HepG2 (cell line): ENCODE results near the gene AADACL4. TPM values are rescaled to one million over a fixed set of nuclear protein-coding genes. Genes with fewer than 3 reads are reported as not detected.

Experiments used
- EED ChIP-seq: sonication (generic); formaldehyde crosslinking; IDR thresholded peaks from 2 replicates; pipeline ENCODE4 v1.5.0; 2020; ENCODE audit warnings: mild to moderate bottlenecking, missing genetic modification reagents
- FIP1L1 ChIP-seq: fragments of 200-400 bp; formaldehyde crosslinking; IDR thresholded peaks from 2 replicates; pipeline ENCODE4 v1.6.1; 2018; ENCODE audit warnings: low read depth, mild to moderate bottlenecking, low read length, moderate library complexity, borderline replicate concordance; ENCODE audit not compliant: insufficient read depth
- FOXK2 ChIP-seq: fragments of 450-650 bp; IDR thresholded peaks from 2 replicates; pipeline ENCODE4 v1.6.1; 2016
- GTF2F1 ChIP-seq: fragments of 150-350 bp; IDR thresholded peaks from 2 replicates; pipeline ENCODE4 v1.6.1; 2014; ENCODE audit warnings: low read length
- IRF2 ChIP-seq: IDR thresholded peaks from 2 replicates; pipeline ENCODE4 v1.6.1; 2018; ENCODE audit warnings: missing genetic modification reagents, missing compliant biosample characterization
- MTA3 ChIP-seq: sonication (generic); formaldehyde crosslinking; IDR thresholded peaks from 2 replicates; pipeline ENCODE4 v1.4.0; 2020; ENCODE audit warnings: missing genetic modification reagents
- NFKB2 ChIP-seq: sonication (generic); formaldehyde crosslinking; IDR thresholded peaks from 2 replicates; pipeline ENCODE4 v1.4.0; 2020; ENCODE audit warnings: missing genetic modification reagents, borderline replicate concordance
- SMAD9 ChIP-seq: sonication (generic); formaldehyde crosslinking; IDR thresholded peaks from 2 replicates; pipeline ENCODE4 v1.5.1; 2020; ENCODE audit warnings: mild to moderate bottlenecking, missing genetic modification reagents
- SNAPC2 ChIP-seq: sonication (generic); formaldehyde crosslinking; IDR thresholded peaks from 2 replicates; pipeline ENCODE4 v1.8.1; 2022; ENCODE audit warnings: mild to moderate bottlenecking, missing genetic modification reagents
- ZKSCAN8 ChIP-seq: IDR thresholded peaks from 2 replicates; pipeline ENCODE4 v1.6.1; 2016; ENCODE audit warnings: borderline replicate concordance, missing genetic modification reagents, missing compliant biosample characterization
- ZNF510 ChIP-seq: sonication (generic); formaldehyde crosslinking; IDR thresholded peaks from 2 replicates; pipeline ENCODE4 v1.4.0; 2020; ENCODE audit warnings: low read depth, mild to moderate bottlenecking, missing genetic modification reagents
- ZNF546 ChIP-seq: sonication (generic); formaldehyde crosslinking; conservative IDR thresholded peaks from 2 replicates; pipeline ENCODE4 v1.8.1; 2023; ENCODE audit warnings: mild to moderate bottlenecking, missing genetic modification reagents
- polyA plus RNA-seq, 8 experiments: library from polyadenylated mRNA; depleted of rRNA in 3 of 8; stranded (reverse) in 7 of 8; unstranded in 1 of 8; fragments of >200 nt; fragmentation: Illumina TruSeq in 4 of 8; extraction: Trizol in 4 of 8; gene quantifications; 2 replicates each; pipeline versions ENCODE4 v1.2.1 to v1.2.3, GENCODE V29; 2011 to 2016; ENCODE audit warnings: low read depth in 4 of 8, missing spikeins in 1 of 8, mixed read lengths in 1 of 8; ENCODE audit not compliant: insufficient read depth in 1 of 8
- total RNA-seq, 5 experiments: library from RNA; depleted of rRNA; stranded (reverse); fragments of >200 nt; fragmentation: Illumina TruSeq; extraction: Trizol; gene quantifications; 2 replicates each; pipeline ENCODE4 v1.2.3, GENCODE V29; 2016; ENCODE audit warnings: low read depth in 1 of 5
- TF ChIP-seq, protein P1 (sequence below): sonication (generic); formaldehyde crosslinking; IDR thresholded peaks from 2 replicates; pipeline ENCODE4 v1.8.0; 2022; ENCODE audit warnings: mild to moderate bottlenecking, missing genetic modification reagents
- TF ChIP-seq, protein P2 (sequence below): sonication (generic); formaldehyde crosslinking; IDR thresholded peaks from 2 replicates; pipeline ENCODE4 v1.5.0; 2020; ENCODE audit warnings: mild to moderate bottlenecking, missing genetic modification reagents, moderate library complexity
- TF ChIP-seq, protein P3 (sequence below): sonication (generic); formaldehyde crosslinking; conservative IDR thresholded peaks from 2 replicates; pipeline ENCODE4 v1.8.0; 2022; ENCODE audit warnings: missing genetic modification reagents
- TF ChIP-seq, protein P4 (sequence below): sonication (generic); formaldehyde crosslinking; IDR thresholded peaks from 2 replicates; pipeline ENCODE4 v1.4.0; 2020; ENCODE audit warnings: missing genetic modification reagents
- TF ChIP-seq, protein P5 (sequence below): sonication (generic); formaldehyde crosslinking; IDR thresholded peaks from 2 replicates; pipeline ENCODE4 v1.5.0; 2020; ENCODE audit warnings: missing genetic modification reagents
- TF ChIP-seq, protein P6 (sequence below): sonication (generic); formaldehyde crosslinking; IDR thresholded peaks from 2 replicates; pipeline ENCODE4 v1.5.1; 2020; ENCODE audit warnings: mild to moderate bottlenecking, missing genetic modification reagents

The AADACL4 gene
- total and polyA plus RNA-seq, 2 of the 13 experiments (the other 11 are each of a cell fraction or from before 2014, with no cell fraction given): not detected

DNA sequence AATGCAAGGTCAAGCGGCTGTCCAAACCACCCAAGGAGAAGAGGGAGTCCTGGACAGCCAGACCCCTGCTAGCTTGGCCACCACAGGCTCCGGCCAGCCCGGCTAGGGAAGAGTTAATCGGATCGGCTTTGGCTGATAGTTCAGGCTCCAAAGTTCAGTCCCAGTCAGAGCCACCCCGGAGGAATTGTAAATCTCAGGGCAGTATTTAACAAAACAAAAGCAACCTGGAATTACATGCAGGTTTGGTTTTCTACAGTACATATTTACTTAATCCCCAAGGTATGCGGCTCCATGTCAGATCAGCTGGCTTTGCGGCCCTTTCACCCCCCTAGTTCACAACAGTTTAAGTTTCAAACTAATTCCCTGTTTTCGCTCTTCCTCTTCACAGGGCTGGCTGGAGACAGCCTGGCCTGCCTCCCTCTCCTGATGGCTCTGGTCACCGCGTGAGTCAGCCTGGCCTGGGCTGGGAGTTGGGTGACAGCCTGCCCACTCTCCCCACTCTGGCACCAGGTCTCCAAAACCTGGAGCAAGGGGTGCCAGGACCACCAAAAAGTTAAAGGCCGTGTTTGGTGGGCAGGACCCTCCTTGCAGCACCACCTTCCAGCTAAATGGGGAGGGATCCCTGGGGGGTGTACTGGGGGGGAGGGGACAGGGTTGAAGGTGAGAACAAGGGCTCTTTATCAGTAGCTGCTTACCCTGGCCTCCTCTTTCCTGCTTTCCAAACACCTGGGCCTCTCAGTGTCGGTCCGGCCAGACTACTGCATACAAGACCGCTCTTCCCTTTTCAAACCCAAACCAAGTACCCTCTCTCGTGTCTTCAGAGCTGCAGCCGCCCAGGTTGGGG lies 27.8 kb upstream of the AADACL4 start (continued):
- TF ChIP-seq ZNF510: no peak
- peak; percentile 21; the same call in 1 of the 2 replicates for TF ChIP-seq ZNF546 (CRISPR knock-in tag)
- no peak for TF ChIP-seq SMAD9 (CRISPR knock-in tag)
- peak; percentile 68 for TF ChIP-seq IRF2
- TF ChIP-seq MTA3 (CRISPR knock-in tag): no peak
- TF ChIP-seq, protein P1, sequence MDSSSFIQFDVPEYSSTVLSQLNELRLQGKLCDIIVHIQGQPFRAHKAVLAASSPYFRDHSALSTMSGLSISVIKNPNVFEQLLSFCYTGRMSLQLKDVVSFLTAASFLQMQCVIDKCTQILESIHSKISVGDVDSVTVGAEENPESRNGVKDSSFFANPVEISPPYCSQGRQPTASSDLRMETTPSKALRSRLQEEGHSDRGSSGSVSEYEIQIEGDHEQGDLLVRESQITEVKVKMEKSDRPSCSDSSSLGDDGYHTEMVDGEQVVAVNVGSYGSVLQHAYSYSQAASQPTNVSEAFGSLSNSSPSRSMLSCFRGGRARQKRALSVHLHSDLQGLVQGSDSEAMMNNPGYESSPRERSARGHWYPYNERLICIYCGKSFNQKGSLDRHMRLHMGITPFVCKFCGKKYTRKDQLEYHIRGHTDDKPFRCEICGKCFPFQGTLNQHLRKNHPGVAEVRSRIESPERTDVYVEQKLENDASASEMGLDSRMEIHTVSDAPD: peak; percentile 81; the same call in 1 of the 2 replicates
- TF ChIP-seq, protein P2, sequence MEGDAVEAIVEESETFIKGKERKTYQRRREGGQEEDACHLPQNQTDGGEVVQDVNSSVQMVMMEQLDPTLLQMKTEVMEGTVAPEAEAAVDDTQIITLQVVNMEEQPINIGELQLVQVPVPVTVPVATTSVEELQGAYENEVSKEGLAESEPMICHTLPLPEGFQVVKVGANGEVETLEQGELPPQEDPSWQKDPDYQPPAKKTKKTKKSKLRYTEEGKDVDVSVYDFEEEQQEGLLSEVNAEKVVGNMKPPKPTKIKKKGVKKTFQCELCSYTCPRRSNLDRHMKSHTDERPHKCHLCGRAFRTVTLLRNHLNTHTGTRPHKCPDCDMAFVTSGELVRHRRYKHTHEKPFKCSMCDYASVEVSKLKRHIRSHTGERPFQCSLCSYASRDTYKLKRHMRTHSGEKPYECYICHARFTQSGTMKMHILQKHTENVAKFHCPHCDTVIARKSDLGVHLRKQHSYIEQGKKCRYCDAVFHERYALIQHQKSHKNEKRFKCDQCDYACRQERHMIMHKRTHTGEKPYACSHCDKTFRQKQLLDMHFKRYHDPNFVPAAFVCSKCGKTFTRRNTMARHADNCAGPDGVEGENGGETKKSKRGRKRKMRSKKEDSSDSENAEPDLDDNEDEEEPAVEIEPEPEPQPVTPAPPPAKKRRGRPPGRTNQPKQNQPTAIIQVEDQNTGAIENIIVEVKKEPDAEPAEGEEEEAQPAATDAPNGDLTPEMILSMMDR (CRISPR knock-in tag): no peak
- TF ChIP-seq EED (CRISPR knock-in tag): peak; percentile 72; the same call in 1 of the 2 replicates
- TF ChIP-seq, protein P3, sequence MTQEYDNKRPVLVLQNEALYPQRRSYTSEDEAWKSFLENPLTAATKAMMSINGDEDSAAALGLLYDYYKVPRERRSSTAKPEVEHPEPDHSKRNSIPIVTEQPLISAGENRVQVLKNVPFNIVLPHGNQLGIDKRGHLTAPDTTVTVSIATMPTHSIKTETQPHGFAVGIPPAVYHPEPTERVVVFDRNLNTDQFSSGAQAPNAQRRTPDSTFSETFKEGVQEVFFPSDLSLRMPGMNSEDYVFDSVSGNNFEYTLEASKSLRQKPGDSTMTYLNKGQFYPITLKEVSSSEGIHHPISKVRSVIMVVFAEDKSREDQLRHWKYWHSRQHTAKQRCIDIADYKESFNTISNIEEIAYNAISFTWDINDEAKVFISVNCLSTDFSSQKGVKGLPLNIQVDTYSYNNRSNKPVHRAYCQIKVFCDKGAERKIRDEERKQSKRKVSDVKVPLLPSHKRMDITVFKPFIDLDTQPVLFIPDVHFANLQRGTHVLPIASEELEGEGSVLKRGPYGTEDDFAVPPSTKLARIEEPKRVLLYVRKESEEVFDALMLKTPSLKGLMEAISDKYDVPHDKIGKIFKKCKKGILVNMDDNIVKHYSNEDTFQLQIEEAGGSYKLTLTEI (CRISPR knock-in tag): no peak
- TF ChIP-seq ZKSCAN8 (CRISPR knock-in tag): peak; percentile 41; the same call in 1 of the 2 replicates
- TF ChIP-seq, protein P4, sequence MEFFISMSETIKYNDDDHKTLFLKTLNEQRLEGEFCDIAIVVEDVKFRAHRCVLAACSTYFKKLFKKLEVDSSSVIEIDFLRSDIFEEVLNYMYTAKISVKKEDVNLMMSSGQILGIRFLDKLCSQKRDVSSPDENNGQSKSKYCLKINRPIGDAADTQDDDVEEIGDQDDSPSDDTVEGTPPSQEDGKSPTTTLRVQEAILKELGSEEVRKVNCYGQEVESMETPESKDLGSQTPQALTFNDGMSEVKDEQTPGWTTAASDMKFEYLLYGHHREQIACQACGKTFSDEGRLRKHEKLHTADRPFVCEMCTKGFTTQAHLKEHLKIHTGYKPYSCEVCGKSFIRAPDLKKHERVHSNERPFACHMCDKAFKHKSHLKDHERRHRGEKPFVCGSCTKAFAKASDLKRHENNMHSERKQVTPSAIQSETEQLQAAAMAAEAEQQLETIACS (CRISPR knock-in tag): peak; percentile 64; the same call in 1 of the 2 replicates
- peak; percentile 62; the same call in 1 of the 2 replicates for TF ChIP-seq SNAPC2 (CRISPR knock-in tag)
- TF ChIP-seq, protein P5, sequence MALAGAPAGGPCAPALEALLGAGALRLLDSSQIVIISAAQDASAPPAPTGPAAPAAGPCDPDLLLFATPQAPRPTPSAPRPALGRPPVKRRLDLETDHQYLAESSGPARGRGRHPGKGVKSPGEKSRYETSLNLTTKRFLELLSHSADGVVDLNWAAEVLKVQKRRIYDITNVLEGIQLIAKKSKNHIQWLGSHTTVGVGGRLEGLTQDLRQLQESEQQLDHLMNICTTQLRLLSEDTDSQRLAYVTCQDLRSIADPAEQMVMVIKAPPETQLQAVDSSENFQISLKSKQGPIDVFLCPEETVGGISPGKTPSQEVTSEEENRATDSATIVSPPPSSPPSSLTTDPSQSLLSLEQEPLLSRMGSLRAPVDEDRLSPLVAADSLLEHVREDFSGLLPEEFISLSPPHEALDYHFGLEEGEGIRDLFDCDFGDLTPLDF (CRISPR knock-in tag): no peak
- peak; percentile 26; the same call in 1 of the 2 replicates for TF ChIP-seq NFKB2
- TF ChIP-seq FIP1L1: peak; percentile 68; the same call in 1 of the 2 replicates
- TF ChIP-seq, protein P6, sequence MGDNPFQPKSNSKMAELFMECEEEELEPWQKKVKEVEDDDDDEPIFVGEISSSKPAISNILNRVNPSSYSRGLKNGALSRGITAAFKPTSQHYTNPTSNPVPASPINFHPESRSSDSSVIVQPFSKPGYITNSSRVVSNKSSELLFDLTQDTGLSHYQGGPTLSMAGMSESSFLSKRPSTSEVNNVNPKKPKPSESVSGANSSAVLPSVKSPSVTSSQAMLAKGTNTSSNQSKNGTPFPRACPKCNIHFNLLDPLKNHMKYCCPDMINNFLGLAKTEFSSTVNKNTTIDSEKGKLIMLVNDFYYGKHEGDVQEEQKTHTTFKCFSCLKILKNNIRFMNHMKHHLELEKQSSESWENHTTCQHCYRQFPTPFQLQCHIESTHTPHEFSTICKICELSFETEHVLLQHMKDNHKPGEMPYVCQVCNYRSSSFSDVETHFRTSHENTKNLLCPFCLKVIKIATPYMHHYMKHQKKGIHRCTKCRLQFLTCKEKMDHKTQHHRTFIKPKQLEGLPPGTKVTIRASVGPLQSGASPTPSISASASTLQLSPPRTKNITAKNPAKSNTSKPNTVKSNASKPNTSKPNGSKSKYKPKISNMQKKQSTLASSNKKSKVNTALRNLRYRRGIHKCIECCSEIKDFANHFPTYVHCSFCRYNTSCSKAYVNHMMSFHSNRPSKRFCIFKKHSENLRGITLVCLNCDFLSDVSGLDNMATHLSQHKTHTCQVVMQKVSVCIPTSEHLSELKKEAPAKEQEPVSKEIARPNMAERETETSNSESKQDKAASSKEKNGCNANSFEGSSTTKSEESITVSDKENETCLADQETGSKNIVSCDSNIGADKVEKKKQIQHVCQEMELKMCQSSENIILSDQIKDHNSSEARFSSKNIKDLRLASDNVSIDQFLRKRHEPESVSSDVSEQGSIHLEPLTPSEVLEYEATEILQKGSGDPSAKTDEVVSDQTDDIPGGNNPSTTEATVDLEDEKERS (CRISPR knock-in tag): no peak
- no peak for TF ChIP-seq GTF2F1
- peak; percentile 91 for TF ChIP-seq FOXK2
